Measurements from ENCODE around the gene YWHAQ. TPM values are rescaled to one million over a fixed set of nuclear protein-coding genes. Genes with fewer than 3 reads are reported as not detected.
"Not testable (repeated sequence)": the region's sequence is repeated elsewhere in the genome, so short reads cannot be mapped to it uniquely, and the experiment has no call there.

YWHAQ gene
- total RNA-seq, 1 donor from 2014 or later, result 335 TPM

DNA sequence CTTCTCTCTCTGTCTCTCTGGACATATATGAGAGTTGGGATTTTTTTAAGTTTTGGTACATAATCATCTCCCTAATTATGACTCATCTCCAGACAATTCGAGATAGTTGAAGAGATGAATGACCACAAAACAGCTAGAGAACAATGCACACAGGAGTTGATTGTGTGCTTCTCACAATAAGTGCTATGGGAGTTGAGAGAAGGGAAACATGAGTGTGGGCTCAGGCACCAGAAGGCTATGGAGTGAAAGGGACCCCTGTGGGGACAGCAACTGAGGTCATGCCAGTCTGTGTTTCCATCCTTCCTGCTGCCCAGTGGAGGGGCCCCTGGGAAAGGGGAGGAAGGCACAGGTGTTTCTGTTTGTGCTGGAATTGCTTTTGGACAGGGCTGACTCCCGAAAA, 6.5 kb upstream of the YWHAQ start:
- H3K27me3 Mint-ChIP-seq, result peaks cover 22% of the 10 kb centered on the region
- H3K4me1 Mint-ChIP-seq, result peaks cover 20% of the 10 kb centered on the region
- no peak overlapping the region for H3K4me3 Mint-ChIP-seq
- no peaks in the 10 kb centered on the region for H3K36me3 Mint-ChIP-seq (ENCODE audit: low read depth)
- H3K27ac Mint-ChIP-seq, result no peak overlapping the region
- H3K9me3 Mint-ChIP-seq, result no peaks in the 10 kb centered on the region
- intact Hi-C loops (cut with micrococcal nuclease), result no loop called here
- no peak for DNase-seq

DNA sequence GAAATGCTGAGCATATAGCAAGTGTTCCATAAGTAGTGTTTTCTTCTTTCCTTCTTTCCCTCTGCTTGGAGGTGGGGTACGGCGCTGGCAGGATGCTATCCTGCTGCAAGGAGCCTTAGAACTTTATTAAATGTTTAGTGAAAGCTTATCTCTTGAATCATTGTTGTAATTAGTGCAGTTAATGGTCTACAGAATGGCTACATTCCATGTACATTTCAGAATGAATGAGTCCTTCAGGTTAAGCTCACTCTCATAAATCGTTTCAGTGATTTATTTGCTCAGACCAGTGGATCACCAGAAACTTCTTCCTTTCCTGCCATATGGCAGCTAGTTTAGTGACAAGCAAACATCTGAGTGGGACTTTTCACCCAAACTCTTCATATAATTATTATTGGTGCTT, 3.3 kb upstream of the YWHAQ start:
- peaks cover 23% of the 10 kb centered on the region for H3K27me3 Mint-ChIP-seq

DNA sequence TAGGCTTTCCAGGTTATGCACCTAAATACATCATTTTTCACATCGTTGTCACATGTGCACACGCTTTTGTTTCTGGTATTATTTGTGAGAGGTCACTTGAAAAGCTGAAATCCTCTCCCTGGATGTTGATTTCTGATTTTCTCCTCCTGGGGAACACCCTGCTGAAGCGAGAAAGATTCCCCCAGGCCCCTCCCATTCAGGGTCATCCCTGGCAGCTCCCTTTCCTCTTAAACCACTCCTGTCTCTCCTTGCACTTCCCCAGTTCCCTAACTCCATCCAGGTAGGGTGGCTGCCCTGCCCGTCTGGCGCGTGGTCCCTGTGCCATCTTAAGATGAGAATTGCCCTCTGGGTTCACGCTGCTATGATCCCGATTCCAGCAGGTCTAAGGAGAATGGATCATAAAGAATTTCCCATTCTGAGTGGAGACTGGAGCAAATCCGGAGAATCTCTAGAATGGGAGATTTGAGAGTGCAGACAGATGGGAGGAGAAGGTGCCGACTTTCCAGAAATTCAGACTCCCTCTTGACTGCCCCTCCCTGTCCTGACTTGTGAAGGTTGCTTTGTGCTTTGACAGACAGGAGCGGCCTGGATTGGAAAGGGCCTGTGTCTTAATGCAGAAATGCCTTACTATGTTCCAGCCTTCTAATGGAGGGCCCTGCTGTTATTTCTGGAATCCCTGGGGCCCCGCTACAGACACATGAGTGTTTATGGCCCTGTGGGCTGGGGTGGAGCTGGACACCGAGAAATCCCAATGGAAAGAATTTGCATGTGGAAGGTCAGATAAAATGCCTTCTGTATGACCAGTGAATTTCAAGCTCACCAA, 1.3 kb upstream of the YWHAQ start:
- peak overlapping the region; percentile 38 for H3K27ac Mint-ChIP-seq
- peaks cover 31% of the 10 kb centered on the region for H3K4me1 Mint-ChIP-seq
- intact Hi-C loops (cut with micrococcal nuclease), result loop anchor here (1.0 to 5.0 kb wide), 7 partner anchors 23 to 160 kb away; partner anchors contain the start of genes ADAM17 and IAH1
- DNase-seq, result no peak
- H3K9me3 Mint-ChIP-seq, result no peaks in the 10 kb centered on the region
- peaks cover 31% of the 10 kb centered on the region for H3K36me3 Mint-ChIP-seq (ENCODE audit: low read depth)
- H3K4me3 Mint-ChIP-seq, result peak overlapping the region; percentile 96
- peaks cover 17% of the 10 kb centered on the region for H3K27me3 Mint-ChIP-seq

More for the DNA sequence above, 3.3 kb upstream of the YWHAQ start:
- no peak overlapping the region for H3K4me3 Mint-ChIP-seq
- no peak overlapping the region for H3K27ac Mint-ChIP-seq
- no peaks in the 10 kb centered on the region for H3K9me3 Mint-ChIP-seq
- H3K36me3 Mint-ChIP-seq (ENCODE audit: low read depth), result peaks cover 11% of the 10 kb centered on the region
- peaks cover 17% of the 10 kb centered on the region for H3K4me1 Mint-ChIP-seq
- intact Hi-C loops (cut with micrococcal nuclease), result loop anchor here (5.0 kb wide), 1 partner anchor 162 kb away; the partner anchor contains the start of gene IAH1
- no peak for DNase-seq

DNA sequence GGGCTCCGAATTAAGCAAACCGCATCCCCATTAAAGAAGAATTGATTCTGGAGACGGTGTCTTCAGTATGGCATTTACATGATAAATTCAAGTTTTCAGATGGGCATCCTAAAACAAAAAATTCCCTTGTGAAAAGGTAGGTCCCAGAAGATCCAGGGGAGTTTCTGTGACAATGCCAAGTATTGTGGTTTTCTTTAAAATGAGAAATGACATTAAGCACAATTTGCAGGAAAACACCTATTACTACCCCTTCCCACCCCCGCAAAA, 689 bp upstream of the YWHAQ start:
- no peak for DNase-seq
- H3K27ac Mint-ChIP-seq, result peak overlapping the region; percentile 96
- peaks cover 37% of the 10 kb centered on the region for H3K36me3 Mint-ChIP-seq (ENCODE audit: low read depth)
- no peaks in the 10 kb centered on the region for H3K9me3 Mint-ChIP-seq
- peaks cover 36% of the 10 kb centered on the region for H3K4me1 Mint-ChIP-seq
- H3K4me3 Mint-ChIP-seq, result peak overlapping the region; percentile 96
- H3K27me3 Mint-ChIP-seq, result peaks cover 17% of the 10 kb centered on the region
- intact Hi-C loops (cut with micrococcal nuclease), result loop anchor here (1.0 to 5.0 kb wide), 7 partner anchors 24 to 159 kb away; partner anchors contain the start of genes ADAM17 and IAH1

DNA sequence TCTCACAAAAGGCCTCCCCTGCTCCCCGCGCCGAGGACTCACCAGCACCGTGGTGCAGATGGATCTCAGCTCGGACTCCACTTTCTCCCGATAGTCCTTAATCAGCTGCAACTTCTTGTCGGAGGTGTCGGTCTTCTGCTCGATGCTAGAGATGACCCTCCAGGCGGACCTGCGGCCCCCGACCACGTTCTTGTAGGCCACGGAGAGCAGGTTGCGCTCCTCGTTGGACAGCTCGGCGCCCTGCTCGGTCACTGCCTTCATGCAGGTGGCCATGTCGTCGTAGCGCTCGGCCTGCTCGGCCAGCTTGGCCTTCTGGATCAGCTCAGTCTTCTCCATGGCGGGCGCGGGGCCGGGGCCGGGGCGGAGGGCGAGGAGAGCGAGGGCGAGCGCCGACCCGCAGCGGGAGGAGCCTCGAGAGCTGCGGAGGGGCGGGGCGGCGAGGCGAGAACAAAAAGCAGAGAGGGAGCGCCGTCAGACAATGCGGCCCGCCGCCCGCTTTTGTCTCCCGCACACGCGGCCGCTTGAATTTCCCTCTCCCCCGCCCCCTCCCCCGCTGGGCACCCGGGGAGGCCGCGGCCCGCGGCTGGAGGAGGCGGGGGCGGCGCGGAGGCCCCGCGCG, 571 bp downstream of the YWHAQ start:
- intact Hi-C loops (cut with micrococcal nuclease), result loop anchor here (1.0 to 5.0 kb wide), 4 partner anchors 22 to 207 kb away; partner anchors contain the start of genes CPSF3, IAH1 and ITGB1BP1
- Mint-ChIP-seq H3K27me3 (peaks cover 13% of the 10 kb centered on the region), H3K4me1 (peaks cover 49% of the 10 kb centered on the region), H3K36me3 (ENCODE audit: low read depth) (peaks cover 49% of the 10 kb centered on the region), H3K4me3 (peak overlapping the region; percentile 96), H3K27ac (peak overlapping the region; percentile 90), H3K9me3 (no peaks in the 10 kb centered on the region)
- DNase-seq, result peak; percentile 94

DNA sequence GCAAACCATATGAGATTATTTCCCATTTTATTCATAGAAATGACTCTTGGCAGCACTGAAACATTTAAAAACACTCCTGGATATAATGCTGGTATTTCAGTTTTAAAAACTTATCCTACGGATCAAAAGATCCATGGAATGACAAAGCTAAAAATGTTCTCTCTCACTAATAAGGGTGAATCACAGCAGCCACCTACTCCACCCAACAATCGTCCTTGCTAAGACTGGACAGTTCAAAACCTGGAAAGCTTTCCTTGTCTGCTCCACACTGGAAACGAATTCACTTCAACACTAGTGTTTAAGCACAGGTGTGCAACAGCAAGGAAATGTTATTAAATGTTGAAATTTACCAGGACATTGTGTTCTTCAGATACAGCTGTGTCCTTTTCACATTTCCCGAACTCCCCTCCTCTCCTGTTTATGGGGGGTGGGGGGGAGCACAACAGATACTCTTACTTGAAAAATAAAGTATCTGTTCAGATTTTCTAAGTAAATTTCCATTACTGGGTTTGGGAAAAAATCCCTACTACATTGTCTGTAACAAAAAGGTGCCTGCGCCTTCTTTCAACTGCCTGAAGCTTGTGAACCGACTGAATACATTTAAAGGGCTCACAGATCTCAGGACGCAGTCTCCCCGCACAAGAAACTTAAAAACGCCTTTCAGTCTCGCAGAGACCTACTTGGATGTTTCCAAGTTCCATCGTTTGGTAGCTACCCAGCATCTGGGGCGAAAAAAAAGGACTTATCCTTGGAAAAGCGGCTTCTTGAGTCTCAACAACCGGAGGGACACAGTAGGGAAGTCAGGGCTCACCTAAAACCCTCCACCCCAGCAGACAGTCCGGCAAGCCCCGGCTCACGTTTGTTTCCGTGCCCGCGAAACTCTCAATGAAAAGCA, 1.3 kb downstream of the YWHAQ start:
- Mint-ChIP-seq H3K4me3 (peak overlapping the region; percentile 96), H3K9me3 (no peaks in the 10 kb centered on the region), H3K27ac (peak overlapping the region; percentile 90), H3K27me3 (peaks cover 13% of the 10 kb centered on the region), H3K4me1 (peaks cover 50% of the 10 kb centered on the region), H3K36me3 (ENCODE audit: low read depth) (peaks cover 51% of the 10 kb centered on the region)
- no peak for DNase-seq
- intact Hi-C loops (cut with micrococcal nuclease), result loop anchor here (1.0 to 5.0 kb wide), 4 partner anchors 21 to 206 kb away; partner anchors contain the start of genes CPSF3, IAH1 and ITGB1BP1

DNA sequence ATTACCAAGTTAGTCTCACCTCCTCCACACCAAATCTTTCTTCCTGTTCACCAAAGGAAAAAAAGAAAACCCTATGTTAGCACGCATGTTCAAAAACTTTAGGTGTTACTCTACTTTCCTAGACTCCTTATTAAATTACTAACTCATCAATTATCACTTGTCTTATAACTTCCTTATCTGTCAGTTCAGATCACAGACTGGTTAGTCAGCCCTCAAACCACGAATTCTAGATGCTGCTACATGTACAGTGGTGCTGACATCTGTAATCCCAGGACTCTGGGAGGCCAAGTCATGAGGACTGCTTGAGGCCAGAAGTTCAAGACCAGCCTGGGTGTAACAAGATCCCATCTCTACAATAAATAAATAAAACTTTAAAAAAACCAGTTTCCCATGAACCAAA, 3.5 kb downstream of the YWHAQ start:
- peak; percentile 65 for DNase-seq
- Mint-ChIP-seq H3K27ac (peak overlapping the region; percentile 39), H3K9me3 (no peaks in the 10 kb centered on the region), H3K4me3 (peak overlapping the region; percentile 96), H3K27me3 (peaks cover 6% of the 10 kb centered on the region), H3K36me3 (ENCODE audit: low read depth) (peaks cover 62% of the 10 kb centered on the region), H3K4me1 (peaks cover 58% of the 10 kb centered on the region)
- intact Hi-C loops (cut with micrococcal nuclease), result no loop called here

DNA sequence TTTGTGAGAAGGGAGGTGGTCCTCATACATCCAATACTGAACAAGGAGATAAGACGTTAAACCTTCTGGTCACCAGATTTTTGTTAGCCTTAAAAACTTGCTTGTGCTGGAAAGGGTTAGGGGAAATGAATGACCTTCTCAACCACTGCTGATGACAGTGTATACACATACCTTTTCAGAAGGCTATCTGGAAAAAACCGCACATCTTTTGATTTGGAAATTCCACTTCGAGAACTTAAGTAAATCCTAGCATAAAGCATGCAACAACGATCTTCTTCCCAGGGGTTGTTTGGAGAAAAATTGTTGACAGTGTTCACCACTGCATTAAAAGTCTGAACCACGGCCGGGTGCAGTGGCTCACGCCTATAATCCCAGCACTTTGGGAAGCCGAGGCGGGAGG, 7.6 kb downstream of the YWHAQ start:
- H3K9me3 Mint-ChIP-seq, result no peaks in the 10 kb centered on the region
- no peak overlapping the region for H3K27ac Mint-ChIP-seq
- H3K4me1 Mint-ChIP-seq, result peaks cover 66% of the 10 kb centered on the region
- no peaks in the 10 kb centered on the region for H3K27me3 Mint-ChIP-seq
- H3K4me3 Mint-ChIP-seq, result no peak overlapping the region
- DNase-seq, result no peak
- intact Hi-C loops (cut with micrococcal nuclease), result no loop called here
- peaks cover 61% of the 10 kb centered on the region for H3K36me3 Mint-ChIP-seq (ENCODE audit: low read depth)

DNA sequence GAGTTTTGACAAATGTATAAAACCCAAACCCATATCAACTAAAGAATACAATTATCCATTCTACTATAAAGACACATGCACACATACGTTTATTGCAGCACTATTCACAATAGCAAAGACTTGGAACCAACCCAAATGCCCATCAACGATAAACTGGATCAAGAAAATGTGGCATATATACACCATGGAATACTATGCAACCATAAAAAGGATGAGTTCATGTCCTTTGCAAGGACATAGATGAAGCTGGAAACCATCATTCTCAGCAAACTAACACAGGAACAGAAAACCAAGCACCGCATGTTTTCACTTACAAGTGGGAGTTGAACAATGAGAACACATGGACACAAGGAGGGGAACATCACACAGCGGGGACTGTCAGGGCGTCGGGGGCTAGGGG, 9.1 kb downstream of the YWHAQ start:
- Mint-ChIP-seq H3K4me1 (peaks cover 59% of the 10 kb centered on the region), H3K36me3 (ENCODE audit: low read depth) (peaks cover 54% of the 10 kb centered on the region)
- H3K27me3 Mint-ChIP-seq; H3K4me3 Mint-ChIP-seq; H3K9me3 Mint-ChIP-seq; H3K27ac Mint-ChIP-seq; DNase-seq; intact Hi-C loops (cut with micrococcal nuclease): not testable (repeated sequence)

DNA sequence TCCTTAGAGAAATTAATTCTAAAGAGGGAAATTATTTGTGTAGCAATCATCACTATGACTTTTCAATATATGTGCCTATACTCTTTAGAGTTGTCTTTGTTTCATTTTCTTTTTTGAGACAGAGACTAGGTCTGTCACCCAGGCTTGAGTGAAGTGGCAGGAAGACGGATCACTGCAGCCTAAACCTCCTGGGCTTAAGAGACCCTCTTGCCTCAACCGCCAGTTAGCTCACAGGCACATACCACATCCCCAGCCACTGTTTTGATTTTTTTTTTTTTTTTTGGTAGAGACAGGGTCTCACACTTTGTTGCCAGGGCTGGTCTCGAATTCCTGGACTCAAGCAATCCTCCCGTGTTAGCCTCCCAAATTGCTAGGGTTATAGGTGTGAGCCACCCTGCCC, 12.4 kb downstream of the YWHAQ start:
- Mint-ChIP-seq H3K27me3 (no peaks in the 10 kb centered on the region), H3K9me3 (no peaks in the 10 kb centered on the region), H3K4me3 (peak overlapping the region; percentile 74), H3K36me3 (ENCODE audit: low read depth) (peaks cover 47% of the 10 kb centered on the region), H3K4me1 (peaks cover 67% of the 10 kb centered on the region), H3K27ac (peak overlapping the region; percentile 75)
- peak; percentile 79 for DNase-seq
- intact Hi-C loops (cut with micrococcal nuclease), result no loop called here

DNA sequence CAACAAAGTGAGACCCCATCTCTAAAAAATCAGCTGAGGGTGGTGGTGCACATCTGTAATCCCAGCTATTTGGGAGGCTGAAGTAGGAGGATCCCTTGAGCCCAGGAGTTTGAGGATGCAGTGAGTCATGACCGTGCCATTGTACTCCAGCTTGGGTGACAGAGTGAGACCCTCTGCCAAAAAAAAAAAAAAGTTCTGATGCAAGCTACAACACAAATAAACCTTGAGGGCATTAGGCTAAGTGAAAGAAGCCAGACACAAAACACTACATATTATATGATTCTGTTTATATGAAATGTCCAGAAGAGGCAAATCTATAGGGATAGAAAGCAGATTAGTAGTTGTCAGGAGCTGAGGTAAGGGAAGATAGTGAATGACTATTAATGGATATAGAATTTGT, 13.0 kb downstream of the YWHAQ start:
- Mint-ChIP-seq H3K4me1 (peaks cover 68% of the 10 kb centered on the region), H3K27ac (no peak overlapping the region), H3K4me3 (peak overlapping the region; percentile 33), H3K9me3 (no peaks in the 10 kb centered on the region), H3K36me3 (ENCODE audit: low read depth) (peaks cover 46% of the 10 kb centered on the region), H3K27me3 (no peaks in the 10 kb centered on the region)
- no peak for DNase-seq
- intact Hi-C loops (cut with micrococcal nuclease), result no loop called here

DNA sequence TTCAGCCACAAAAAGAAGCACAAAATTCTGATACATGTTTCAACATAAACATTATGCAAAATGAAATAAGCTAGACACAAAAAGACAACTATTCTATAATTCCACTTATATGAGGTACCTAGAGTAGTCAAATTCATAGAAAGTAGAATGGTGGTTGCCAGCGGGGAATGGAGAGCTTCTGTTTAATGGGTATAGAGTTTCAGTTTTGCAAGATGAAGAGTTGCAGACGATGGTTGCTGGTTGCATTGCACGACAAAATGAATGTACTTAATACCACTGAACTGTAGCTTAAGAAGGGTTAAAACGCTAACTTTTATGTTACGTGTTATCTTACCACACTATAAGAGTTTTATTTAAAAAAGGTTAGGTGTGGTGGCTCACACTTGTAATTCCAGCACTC, 13.5 kb downstream of the YWHAQ start:
- Mint-ChIP-seq H3K4me1 (peaks cover 73% of the 10 kb centered on the region), H3K9me3 (no peaks in the 10 kb centered on the region), H3K27ac (no peak overlapping the region), H3K4me3 (peak overlapping the region; percentile 33), H3K27me3 (no peaks in the 10 kb centered on the region), H3K36me3 (ENCODE audit: low read depth) (peaks cover 47% of the 10 kb centered on the region)
- DNase-seq, result no peak
- intact Hi-C loops (cut with micrococcal nuclease), result no loop called here

DNA sequence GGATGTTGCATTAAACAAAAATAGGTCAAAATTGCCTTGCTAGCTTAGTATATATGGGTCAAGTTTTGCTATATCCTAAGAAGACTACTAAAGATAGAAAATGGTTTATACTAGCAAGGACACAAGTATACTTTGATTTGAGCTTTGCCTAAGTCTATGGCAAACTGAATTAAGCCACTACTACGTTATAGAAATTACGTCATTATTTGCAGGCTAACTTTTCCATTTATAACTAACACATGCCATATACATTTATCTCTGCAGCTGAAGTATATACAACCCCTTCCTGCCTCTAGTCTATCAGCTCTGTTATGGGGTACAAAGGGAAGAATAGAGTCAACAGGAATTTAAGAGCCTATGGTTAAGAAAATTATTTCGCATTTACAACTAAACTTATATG, 16.2 kb downstream of the YWHAQ start:
- intact Hi-C loops (cut with micrococcal nuclease), result no loop called here
- Mint-ChIP-seq H3K27ac (no peak overlapping the region), H3K36me3 (ENCODE audit: low read depth) (peaks cover 47% of the 10 kb centered on the region), H3K4me3 (no peak overlapping the region), H3K27me3 (no peaks in the 10 kb centered on the region), H3K9me3 (no peaks in the 10 kb centered on the region), H3K4me1 (peaks cover 74% of the 10 kb centered on the region)
- DNase-seq, result no peak
